ENCODE measurements around the gene SPSB4. TPM values are rescaled to one million over a fixed set of nuclear protein-coding genes. Genes with fewer than 3 reads are reported as not detected.

SPSB4 gene
- total and polyA plus RNA-seq, 2 of the 13 experiments (the other 11 are each of a cell fraction or from before 2014, with no cell fraction given): not detected

- no peak overlapping the region for H3K4me2 ChIP-seq (ENCODE audit: low read depth, low read length)
- in situ Hi-C loops (cut with HindIII; ENCODE audit: extremely low pct_ligation_motif_present, low pct_unique_long_range_greater_than_20kb) (no loop called here), intact Hi-C loops (cut with micrococcal nuclease; ENCODE audit: unreplicated experiment) (no loop called here)
- no peak overlapping the region for H3K27ac ChIP-seq (ENCODE audit: extremely low read length, insufficient read depth, low read length)
- no TSS peak for BruUV-seq (replicated peaks)
- no peak overlapping the region for H2AFZ ChIP-seq (ENCODE audit: low read length)
- H3K9ac ChIP-seq (ENCODE audit: insufficient read depth, low read depth, low read length): no peak overlapping the region
- no peak overlapping the region for H3K4me3 ChIP-seq (replicated peaks in 1 of 3; ENCODE audit: insufficient read depth in 1 of 3, low read depth in 2 of 3, low read length in 3 of 3)
- TF ChIP-seq FIP1L1 (IDR thresholded peaks at IDR 0.05; ENCODE audit: borderline replicate concordance, insufficient read depth, low read depth, low read length): no peak
- H4K20me1 ChIP-seq (ENCODE audit: insufficient read depth, low read length): no peaks in the 10 kb centered on the region
- H3K36me3 ChIP-seq (replicated peaks in 1 of 2; ENCODE audit: control insufficient read depth in 1 of 2, insufficient read depth in 2 of 2, low read length in 2 of 2): no peaks in the 10 kb centered on the region
- H3K9me3 ChIP-seq (ENCODE audit: low read length): no peaks in the 10 kb centered on the region
- peaks cover 1 to 22% of the 10 kb centered on the region in 2 experiments; a peak in 4 of 5 replicates for H3K27me3 ChIP-seq (ENCODE audit: control insufficient read depth in 1 of 2, insufficient read depth in 2 of 2, low read length in 2 of 2)
- no peaks in the 10 kb centered on the region for H3K79me2 ChIP-seq (ENCODE audit: insufficient read depth, low read length)
- FAIRE-seq (no peak), DNase-seq (ENCODE audit: low spot score) (no peak), ATAC-seq (no peak)
- WGBS (ENCODE audit: low lambda C conversion rate): 3% methylated on average over 1 of the region's 1 CpG
- ChIA-PET CTCF (ENCODE audit: low intra/inter-chr PET ratio, low total read pairs) (no interaction called here), POLR2A (no interaction called here)
- no peaks in the 10 kb centered on the region for H3K4me1 ChIP-seq (ENCODE audit: insufficient read depth, low read length)
These were observed 4.0 kb upstream of the SPSB4 start for GRCh38 chr3:141047168-141047567.

- Histone ChIP-seq H3K4me2 (ENCODE audit: low read depth, low read length) (no peak overlapping the region), H3K27me3 (ENCODE audit: control insufficient read depth in 1 of 2, insufficient read depth in 2 of 2, low read length in 2 of 2) (peaks cover 1 to 37% of the 10 kb centered on the region in 2 experiments; a peak in 4 of 5 replicates), H3K4me1 (ENCODE audit: insufficient read depth, low read length) (no peaks in the 10 kb centered on the region), H3K9me3 (ENCODE audit: low read length) (no peaks in the 10 kb centered on the region), H3K27ac (ENCODE audit: extremely low read length, insufficient read depth, low read length) (no peak overlapping the region), H3K36me3 (replicated peaks in 1 of 2; ENCODE audit: control insufficient read depth in 1 of 2, insufficient read depth in 2 of 2, low read length in 2 of 2) (no peaks in the 10 kb centered on the region), H4K20me1 (ENCODE audit: insufficient read depth, low read length) (no peaks in the 10 kb centered on the region), H3K4me3 (replicated peaks in 1 of 3; ENCODE audit: insufficient read depth in 1 of 3, low read depth in 2 of 3, low read length in 3 of 3) (no peak overlapping the region), H3K79me2 (ENCODE audit: insufficient read depth, low read length) (no peaks in the 10 kb centered on the region), H3K9ac (ENCODE audit: insufficient read depth, low read depth, low read length) (no peak overlapping the region), H2AFZ (ENCODE audit: low read length) (no peak overlapping the region)
- POLR2A ChIA-PET: no interaction called here
- ATAC-seq (peak; percentile 51; the same call in 2 of the 3 replicates), FAIRE-seq (no peak), DNase-seq (ENCODE audit: low spot score) (no peak)
- CTCF ChIA-PET (ENCODE audit: low intra/inter-chr PET ratio, low total read pairs): no interaction called here
- no TSS peak for BruUV-seq (replicated peaks)
- TF ChIP-seq HOXD1 (CRISPR knock-in tag; IDR thresholded peaks at IDR 0.05) (no peak), ZNF770 (CRISPR knock-in tag; IDR thresholded peaks at IDR 0.05) (no peak), STAG1 (CRISPR knock-in tag; IDR thresholded peaks at IDR 0.05) (0 out of 2 replicates have a peak, but pooled peaks have one; percentile 10), FOXC1 (CRISPR knock-in tag; IDR thresholded peaks at IDR 0.05; ENCODE audit: borderline replicate concordance) (no peak), NFYC (CRISPR knock-in tag; IDR thresholded peaks at IDR 0.05) (no peak)
- TF ChIP-seq, protein P1, sequence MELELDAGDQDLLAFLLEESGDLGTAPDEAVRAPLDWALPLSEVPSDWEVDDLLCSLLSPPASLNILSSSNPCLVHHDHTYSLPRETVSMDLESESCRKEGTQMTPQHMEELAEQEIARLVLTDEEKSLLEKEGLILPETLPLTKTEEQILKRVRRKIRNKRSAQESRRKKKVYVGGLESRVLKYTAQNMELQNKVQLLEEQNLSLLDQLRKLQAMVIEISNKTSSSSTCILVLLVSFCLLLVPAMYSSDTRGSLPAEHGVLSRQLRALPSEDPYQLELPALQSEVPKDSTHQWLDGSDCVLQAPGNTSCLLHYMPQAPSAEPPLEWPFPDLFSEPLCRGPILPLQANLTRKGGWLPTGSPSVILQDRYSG (CRISPR knock-in tag; IDR thresholded peaks at IDR 0.05): no peak
- intact Hi-C loops (cut with micrococcal nuclease; ENCODE audit: unreplicated experiment) (no loop called here), in situ Hi-C loops (cut with HindIII; ENCODE audit: extremely low pct_ligation_motif_present, low pct_unique_long_range_greater_than_20kb) (no loop called here)
- 0% methylated on average over 2 of the region's 2 CpGs for WGBS (ENCODE audit: low lambda C conversion rate)
These were observed 1.5 kb upstream of the SPSB4 start for GRCh38 chr3:141049681-141050080.
